A673 (cell line): ENCODE data around the gene LTBP4.

Experiments used
- EZH2 ChIP-seq: fragments of 200-600 bp; sonication (generic); IDR thresholded peaks from 2 replicates; pipeline ENCODE4 v1.6.1; 2017; ENCODE audit warnings: borderline replicate concordance, low read depth, mild to moderate bottlenecking, mixed read lengths, antibody characterized with exemption, low read length; ENCODE audit not compliant: poor library complexity, severe bottlenecking
- TF ChIP-seq, protein P1 (sequence below): fragments of 300-800, 200-600 bp; sonication (generic); conservative IDR thresholded peaks from 2 replicates; pipeline ENCODE4 v1.5.1; 2017; ENCODE audit warnings: low read depth, mild to moderate bottlenecking, antibody characterized with exemption, low read length, moderate library complexity, mixed read lengths

DNA sequence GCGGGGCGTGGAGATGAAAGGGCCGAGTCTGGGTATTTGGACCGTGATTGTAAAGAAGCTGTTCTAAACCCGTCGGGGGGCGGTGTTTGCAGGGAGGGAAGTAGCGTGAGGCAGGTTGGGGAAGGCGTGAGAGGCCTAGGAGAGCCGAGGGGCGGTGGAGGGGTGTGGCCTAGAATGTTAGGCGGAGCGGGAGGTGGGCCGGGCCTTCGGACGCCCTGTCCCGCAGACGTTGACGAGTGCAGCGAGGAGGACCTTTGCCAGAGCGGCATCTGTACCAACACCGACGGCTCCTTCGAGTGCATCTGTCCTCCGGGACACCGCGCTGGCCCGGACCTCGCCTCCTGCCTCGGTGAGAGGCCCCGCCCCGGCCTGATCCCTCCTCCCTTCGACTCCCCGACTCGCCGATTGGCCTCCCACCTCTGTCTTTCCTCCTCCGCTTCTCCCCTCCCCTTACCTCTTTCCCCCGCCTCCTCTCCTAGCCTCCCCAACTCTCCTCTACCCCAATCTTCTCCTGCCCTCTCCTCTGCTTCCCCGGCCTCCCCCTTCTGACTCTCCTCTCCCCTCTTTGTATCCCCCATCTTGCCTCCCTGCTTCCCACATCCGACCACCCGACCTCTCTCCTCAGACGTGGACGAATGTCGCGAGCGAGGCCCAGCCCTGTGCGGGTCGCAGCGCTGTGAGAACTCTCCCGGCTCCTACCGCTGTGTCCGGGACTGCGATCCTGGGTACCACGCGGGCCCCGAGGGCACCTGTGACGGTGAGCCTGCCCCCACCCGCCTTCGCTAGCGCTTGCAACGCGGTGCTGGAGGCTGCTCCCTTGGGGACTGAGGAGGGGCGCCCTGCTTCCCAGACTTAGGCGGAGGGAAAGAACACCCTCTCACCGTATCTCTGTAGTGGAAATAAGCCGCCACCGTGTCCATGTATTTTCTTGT, 12.8 kb downstream of the LTBP4 start:
- TF ChIP-seq, protein P1, sequence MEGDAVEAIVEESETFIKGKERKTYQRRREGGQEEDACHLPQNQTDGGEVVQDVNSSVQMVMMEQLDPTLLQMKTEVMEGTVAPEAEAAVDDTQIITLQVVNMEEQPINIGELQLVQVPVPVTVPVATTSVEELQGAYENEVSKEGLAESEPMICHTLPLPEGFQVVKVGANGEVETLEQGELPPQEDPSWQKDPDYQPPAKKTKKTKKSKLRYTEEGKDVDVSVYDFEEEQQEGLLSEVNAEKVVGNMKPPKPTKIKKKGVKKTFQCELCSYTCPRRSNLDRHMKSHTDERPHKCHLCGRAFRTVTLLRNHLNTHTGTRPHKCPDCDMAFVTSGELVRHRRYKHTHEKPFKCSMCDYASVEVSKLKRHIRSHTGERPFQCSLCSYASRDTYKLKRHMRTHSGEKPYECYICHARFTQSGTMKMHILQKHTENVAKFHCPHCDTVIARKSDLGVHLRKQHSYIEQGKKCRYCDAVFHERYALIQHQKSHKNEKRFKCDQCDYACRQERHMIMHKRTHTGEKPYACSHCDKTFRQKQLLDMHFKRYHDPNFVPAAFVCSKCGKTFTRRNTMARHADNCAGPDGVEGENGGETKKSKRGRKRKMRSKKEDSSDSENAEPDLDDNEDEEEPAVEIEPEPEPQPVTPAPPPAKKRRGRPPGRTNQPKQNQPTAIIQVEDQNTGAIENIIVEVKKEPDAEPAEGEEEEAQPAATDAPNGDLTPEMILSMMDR = no peak
- TF ChIP-seq EZH2 = no peak
